ES-I3 (cell line): ENCODE results near the gene E2F4.

ENCODE experiments used
- H3K36me3 ChIP-seq: 2 replicates; pipeline ENCODE4 v1.6.1; 2013; ENCODE audit warnings: mild to moderate bottlenecking, low read length, control low read depth, moderate library complexity; ENCODE audit not compliant: insufficient read depth
- H3K4me1 ChIP-seq: 2 replicates; pipeline ENCODE4 v1.6.1; 2013; ENCODE audit warnings: mild to moderate bottlenecking, control low read depth, low read length; ENCODE audit not compliant: insufficient read depth
- H3K9ac ChIP-seq: 2 replicates; pipeline ENCODE4 v1.6.1; 2013; ENCODE audit warnings: low read depth, mild to moderate bottlenecking, low read length, moderate library complexity
- H3K9me3 ChIP-seq: 2 replicates; pipeline ENCODE4 v1.6.1; 2013; ENCODE audit warnings: mild to moderate bottlenecking, low read length, moderate library complexity; ENCODE audit not compliant: control insufficient read depth, insufficient read depth

The E2F4 gene

GRCh38 chr16:67187175-67187890, 4.6 kb upstream of the E2F4 start:
- no peak overlapping the region for H3K9ac ChIP-seq
- peaks cover 5% of the 10 kb centered on the region; the same call in 1 of the 2 replicates for H3K4me1 ChIP-seq
- no peaks in the 10 kb centered on the region for H3K9me3 ChIP-seq
- H3K36me3 ChIP-seq: no peaks in the 10 kb centered on the region

- H3K9me3 ChIP-seq: no peaks in the 10 kb centered on the region
- peaks cover 3% of the 10 kb centered on the region; the same call in 1 of the 2 replicates for H3K36me3 ChIP-seq
- no peak overlapping the region for H3K9ac ChIP-seq
- peaks cover 11% of the 10 kb centered on the region for H3K4me1 ChIP-seq
These were observed 3.6 kb upstream of the E2F4 start for GRCh38 chr16:67188323-67188722.

GRCh38 chr16:67188798-67189197, 3.2 kb upstream of the E2F4 start:
- Histone ChIP-seq H3K36me3 (peaks cover 7% of the 10 kb centered on the region), H3K4me1 (peaks cover 11% of the 10 kb centered on the region)

GRCh38 chr16:67190041-67190440, 1.9 kb upstream of the E2F4 start, which contains the start of gene EXOC3L1:
Gene EXOC3L1 (minus strand): TSS chr16:67190136. CDS start chr16:67189676, 460 bp downstream.
- Histone ChIP-seq H3K9ac (no peak within 1 kb of the TSS), H3K9me3 (no peaks in the 10 kb centered on the region), H3K36me3 (peaks cover 15% of the 10 kb centered on the region), H3K4me1 (peaks cover 11% of the 10 kb centered on the region)

More at GRCh38 chr16:67188798-67189197, 3.2 kb upstream of the E2F4 start:
- Histone ChIP-seq H3K9me3 (no peaks in the 10 kb centered on the region), H3K9ac (no peak overlapping the region)

- peaks cover 15% of the 10 kb centered on the region for H3K36me3 ChIP-seq
- no peak overlapping the region for H3K9ac ChIP-seq
- peaks cover 11% of the 10 kb centered on the region for H3K4me1 ChIP-seq
- no peaks in the 10 kb centered on the region for H3K9me3 ChIP-seq
These were observed 1.2 kb upstream of the E2F4 start for GRCh38 chr16:67190448-67191399.

- Histone ChIP-seq H3K9me3 (no peaks in the 10 kb centered on the region), H3K36me3 (peaks cover 18% of the 10 kb centered on the region), H3K4me1 (peaks cover 11% of the 10 kb centered on the region), H3K9ac (peak overlapping the region; percentile 93; the same call in 1 of the 2 replicates)
These were observed 452 bp upstream of the E2F4 start for GRCh38 chr16:67191411-67191994.

- H3K36me3 ChIP-seq: peaks cover 21% of the 10 kb centered on the region
- H3K9ac ChIP-seq: peak overlapping the region; percentile 93
- no peaks in the 10 kb centered on the region for H3K9me3 ChIP-seq
- H3K4me1 ChIP-seq: peaks cover 11% of the 10 kb centered on the region
These were observed 916 bp downstream of the E2F4 start for GRCh38 chr16:67192781-67193361.

- no peak overlapping the region for H3K9ac ChIP-seq
These were observed 1.6 kb downstream of the E2F4 start for GRCh38 chr16:67193536-67193935.

GRCh38 chr16:67194260-67194659, 2.3 kb downstream of the E2F4 start:
- H3K36me3 ChIP-seq: peaks cover 21% of the 10 kb centered on the region
- H3K9ac ChIP-seq: no peak overlapping the region
- peaks cover 11% of the 10 kb centered on the region for H3K4me1 ChIP-seq

More at GRCh38 chr16:67193536-67193935, 1.6 kb downstream of the E2F4 start:
- Histone ChIP-seq H3K9me3 (no peaks in the 10 kb centered on the region), H3K4me1 (peaks cover 11% of the 10 kb centered on the region), H3K36me3 (peaks cover 21% of the 10 kb centered on the region)

GRCh38 chr16:67195676-67196075, 3.7 kb downstream of the E2F4 start:
- no peak overlapping the region for H3K9ac ChIP-seq
- peaks cover 7% of the 10 kb centered on the region for H3K4me1 ChIP-seq
- H3K36me3 ChIP-seq: peaks cover 21% of the 10 kb centered on the region
- no peaks in the 10 kb centered on the region for H3K9me3 ChIP-seq

More at GRCh38 chr16:67194260-67194659, 2.3 kb downstream of the E2F4 start:
- H3K9me3 ChIP-seq: no peaks in the 10 kb centered on the region

- H3K4me1 ChIP-seq: peaks cover 6% of the 10 kb centered on the region
- no peak overlapping the region for H3K9ac ChIP-seq
These were observed 4.9 kb downstream of the E2F4 start for GRCh38 chr16:67196881-67197280.

GRCh38 chr16:67197704-67198103, 5.7 kb downstream of the E2F4 start:
- Histone ChIP-seq H3K4me1 (peaks cover 6% of the 10 kb centered on the region), H3K9me3 (no peaks in the 10 kb centered on the region), H3K9ac (no peak overlapping the region), H3K36me3 (peaks cover 21% of the 10 kb centered on the region)

More at GRCh38 chr16:67196881-67197280, 4.9 kb downstream of the E2F4 start:
- H3K9me3 ChIP-seq: no peaks in the 10 kb centered on the region
- H3K36me3 ChIP-seq: peaks cover 21% of the 10 kb centered on the region

GRCh38 chr16:67198238-67198734, 6.3 kb downstream of the E2F4 start:
- peaks cover 18% of the 10 kb centered on the region for H3K36me3 ChIP-seq
- peak overlapping the region; percentile 8; the same call in 1 of the 2 replicates for H3K9ac ChIP-seq
- H3K4me1 ChIP-seq: peaks cover under 1% of the 10 kb centered on the region; the same call in 1 of the 2 replicates
- H3K9me3 ChIP-seq: no peaks in the 10 kb centered on the region
